HG03521 (cell line): ENCODE results near the gene TCF7.

ENCODE experiments used
- ATAC-seq: cut with Tn5 transposase; IDR thresholded peaks from one replicate; pipeline ENCODE4 v1.9.1; 2021; ENCODE audit warnings: mild to moderate bottlenecking, moderate library complexity; ENCODE audit not compliant: unreplicated experiment

TCF7 gene

GRCh38 chr5:134112726-134113362 is 1.6 kb upstream of the TCF7 start:
- ATAC-seq: no peak

GRCh38 chr5:134113363-134113889 is 1.1 kb upstream of the TCF7 start:
- ATAC-seq: no peak

- ATAC-seq: peak; percentile 11
Measured at GRCh38 chr5:134114886-134115805, 665 bp downstream of the TCF7 start.

- no peak for ATAC-seq
Measured at GRCh38 chr5:134115806-134116175, 1.3 kb downstream of the TCF7 start.

- no peak for ATAC-seq
Measured at GRCh38 chr5:134116286-134116685, 1.8 kb downstream of the TCF7 start.

GRCh38 chr5:134116789-134117761 is 2.6 kb downstream of the TCF7 start:
- no peak for ATAC-seq

- ATAC-seq: no peak
Measured at GRCh38 chr5:134118212-134118835, 3.8 kb downstream of the TCF7 start.

- ATAC-seq: no peak
Measured at GRCh38 chr5:134119720-134120119, 5.2 kb downstream of the TCF7 start.

GRCh38 chr5:134120386-134121138 is 6.1 kb downstream of the TCF7 start:
- no peak for ATAC-seq

- no peak for ATAC-seq
Measured at GRCh38 chr5:134122530-134122929, 8.0 kb downstream of the TCF7 start.

GRCh38 chr5:134123360-134123759 is 8.9 kb downstream of the TCF7 start:
- no peak for ATAC-seq

- ATAC-seq: no peak
Measured at GRCh38 chr5:134124289-134125038, 10.0 kb downstream of the TCF7 start.

- no peak for ATAC-seq
Measured at GRCh38 chr5:134125039-134126015, 10.8 kb downstream of the TCF7 start.

- ATAC-seq: no peak
Measured at GRCh38 chr5:134127376-134127861, 12.9 kb downstream of the TCF7 start.

- no peak for ATAC-seq
Measured at GRCh38 chr5:134127988-134128647, 13.6 kb downstream of the TCF7 start.

GRCh38 chr5:134128648-134128995 is 14.1 kb downstream of the TCF7 start:
- ATAC-seq: no peak
